GM18868 (cell line): ENCODE measurements around the gene NR6A1.
"Not testable (repeated sequence)": the region's sequence is repeated elsewhere in the genome, so short reads cannot be mapped to it uniquely, and the experiment has no call there.

Experiments
- ATAC-seq: cut with Tn5 transposase; IDR thresholded peaks from one replicate; pipeline ENCODE4 v1.9.1; 2021; ENCODE audit warnings: mild to moderate bottlenecking, moderate library complexity; ENCODE audit not compliant: unreplicated experiment

The NR6A1 gene

GRCh38 chr9:124761710-124762109, 9.4 kb downstream of the NR6A1 start:
- no peak for ATAC-seq

GRCh38 chr9:124761196-124761595, 9.9 kb downstream of the NR6A1 start:
- no peak for ATAC-seq

GRCh38 chr9:124760719-124761118, 10.4 kb downstream of the NR6A1 start:
- no peak for ATAC-seq

- ATAC-seq = no peak
Measured at GRCh38 chr9:124759327-124759726, 11.8 kb downstream of the NR6A1 start.

GRCh38 chr9:124758691-124759090, 12.4 kb downstream of the NR6A1 start:
- no peak for ATAC-seq

GRCh38 chr9:124758061-124758460, 13.1 kb downstream of the NR6A1 start:
- no peak for ATAC-seq

- no peak for ATAC-seq
Measured at GRCh38 chr9:124757616-124758015, 13.5 kb downstream of the NR6A1 start.

GRCh38 chr9:124756011-124756410, 15.1 kb downstream of the NR6A1 start:
- no peak for ATAC-seq

GRCh38 chr9:124755061-124755460, 16.1 kb downstream of the NR6A1 start:
- no peak for ATAC-seq

GRCh38 chr9:124754289-124754688, 16.8 kb downstream of the NR6A1 start:
- ATAC-seq = no peak

- ATAC-seq = no peak
Measured at GRCh38 chr9:124752967-124753366, 18.1 kb downstream of the NR6A1 start.

GRCh38 chr9:124749781-124750180, 21.3 kb downstream of the NR6A1 start:
- no peak for ATAC-seq

GRCh38 chr9:124749284-124749683, 21.8 kb downstream of the NR6A1 start:
- ATAC-seq = no peak

- ATAC-seq = no peak
Measured at GRCh38 chr9:124747065-124747464, 24.0 kb downstream of the NR6A1 start.

- no peak for ATAC-seq
Measured at GRCh38 chr9:124743686-124744348, 27.3 kb downstream of the NR6A1 start.

- ATAC-seq = no peak
Measured at GRCh38 chr9:124742940-124743339, 28.2 kb downstream of the NR6A1 start.

- ATAC-seq = no peak
Measured at GRCh38 chr9:124741662-124742061, 29.4 kb downstream of the NR6A1 start.

- no peak for ATAC-seq
Measured at GRCh38 chr9:124741149-124741548, 30.0 kb downstream of the NR6A1 start.

GRCh38 chr9:124739360-124739759, 31.8 kb downstream of the NR6A1 start:
- ATAC-seq = no peak

- not testable (repeated sequence) for ATAC-seq
Measured at GRCh38 chr9:124738075-124738474, 33.0 kb downstream of the NR6A1 start.

GRCh38 chr9:124735121-124735520, 36.0 kb downstream of the NR6A1 start:
- ATAC-seq = no peak

GRCh38 chr9:124734741-124735083, 36.4 kb downstream of the NR6A1 start:
- ATAC-seq = not testable (repeated sequence)
